H9 (cell line): Measurements from ENCODE around the gene TBCC. TPM values are rescaled to one million over a fixed set of nuclear protein-coding genes. Genes with fewer than 3 reads are reported as not detected.

Experiments
- DNase-seq: peaks from one replicate; pipeline ENCODE4 v3.0.0-alpha.2; 2017
- H2AFZ ChIP-seq: one replicate; pipeline ENCODE4 v1.6.1; 2013; ENCODE audit warnings: mild to moderate bottlenecking, low read length, control low read depth, moderate library complexity
- H2AK5ac ChIP-seq: 2 replicates; pipeline ENCODE4 v1.6.1; 2013; ENCODE audit warnings: low read length, control low read depth, mixed read lengths; ENCODE audit not compliant: insufficient read length
- H2BK120ac ChIP-seq: one replicate; pipeline ENCODE4 v1.6.1; 2013; ENCODE audit warnings: low read depth, mild to moderate bottlenecking, low read length, control low read depth, inconsistent platforms; ENCODE audit not compliant: poor library complexity, severe bottlenecking
- H2BK12ac ChIP-seq: 2 replicates; pipeline ENCODE4 v1.6.1; 2013; ENCODE audit warnings: low read length, control low read depth, mixed read lengths, low read depth; ENCODE audit not compliant: insufficient read length
- H2BK15ac ChIP-seq: 2 replicates; pipeline ENCODE4 v1.6.1; 2013; ENCODE audit warnings: low read depth, low read length, control low read depth
- H2BK20ac ChIP-seq: one replicate; pipeline ENCODE4 v1.6.1; 2013; ENCODE audit warnings: low read depth, mild to moderate bottlenecking, low read length, control low read depth, inconsistent platforms; ENCODE audit not compliant: poor library complexity, severe bottlenecking
- H2BK5ac ChIP-seq: 2 replicates; pipeline ENCODE4 v1.6.1; 2013; ENCODE audit warnings: low read length, control low read depth, mixed read lengths; ENCODE audit not compliant: insufficient read length
- H3K14ac ChIP-seq: 2 replicates; pipeline ENCODE4 v1.6.1; 2013; ENCODE audit warnings: low read length, control low read depth; ENCODE audit not compliant: insufficient read depth
- H3K18ac ChIP-seq: 2 replicates; pipeline ENCODE4 v1.6.1; 2013; ENCODE audit warnings: low read depth, mild to moderate bottlenecking, mixed read lengths, low read length, control low read depth; ENCODE audit not compliant: insufficient read length
- H3K23ac ChIP-seq: 2 replicates; pipeline ENCODE4 v1.6.1; 2013; ENCODE audit warnings: low read length, control low read depth, mixed read lengths, low read depth; ENCODE audit not compliant: insufficient read length
- H3K23me2 ChIP-seq: 2 replicates; pipeline ENCODE4 v1.6.1; 2013; ENCODE audit warnings: low read depth, mild to moderate bottlenecking, mixed read lengths, low read length, control low read depth; ENCODE audit not compliant: insufficient read length, poor library complexity, severe bottlenecking
- H3K27ac ChIP-seq: 2 replicates; pipeline ENCODE4 v1.5.1; 2013; ENCODE audit warnings: low read length, control low read depth, mixed read lengths, low read depth; ENCODE audit not compliant: insufficient read length
- H3K27me3 ChIP-seq: 2 replicates; pipeline ENCODE4 v1.6.1; 2013; ENCODE audit warnings: low read length, control low read depth, inconsistent platforms; ENCODE audit not compliant: insufficient read depth
- H3K4ac ChIP-seq: 2 replicates; pipeline ENCODE4 v1.6.1; 2013; ENCODE audit warnings: low read depth, mild to moderate bottlenecking, control low read depth, inconsistent platforms, low read length, moderate library complexity
- H3K4me1 ChIP-seq: 2 replicates; pipeline ENCODE4 v1.6.1; 2013; ENCODE audit warnings: low read length, control low read depth, inconsistent platforms; ENCODE audit not compliant: insufficient read depth
- H3K4me2 ChIP-seq: 2 replicates; pipeline ENCODE4 v1.6.1; 2013; ENCODE audit warnings: low read length, control low read depth, mixed read lengths; ENCODE audit not compliant: insufficient read length, insufficient read depth
- H3K56ac ChIP-seq: 2 replicates; pipeline ENCODE4 v1.6.1; 2013; ENCODE audit warnings: low read depth, mild to moderate bottlenecking, mixed read lengths, low read length, control low read depth; ENCODE audit not compliant: insufficient read length
- H3K79me1 ChIP-seq: 2 replicates; pipeline ENCODE4 v1.6.1; 2013; ENCODE audit warnings: low read depth, mild to moderate bottlenecking, moderate library complexity, low read length, control low read depth, inconsistent platforms; ENCODE audit not compliant: insufficient read depth, poor library complexity, severe bottlenecking
- H3K79me2 ChIP-seq: 2 replicates; pipeline ENCODE4 v1.6.1; 2013; ENCODE audit warnings: low read length, control low read depth, inconsistent platforms; ENCODE audit not compliant: insufficient read depth
- H3K9ac ChIP-seq: 2 replicates; pipeline ENCODE4 v1.6.1; 2013; ENCODE audit warnings: low read length, control low read depth, mixed read lengths; ENCODE audit not compliant: insufficient read length; ENCODE audit errors: extremely low read depth
- H3K9me3 ChIP-seq: one replicate; pipeline ENCODE4 v1.6.1; 2013; ENCODE audit warnings: low read depth, low read length, inconsistent platforms; ENCODE audit not compliant: control insufficient read depth
- H3T11ph ChIP-seq: one replicate; pipeline ENCODE4 v1.6.1; 2013; ENCODE audit warnings: mild to moderate bottlenecking, low read length, control low read depth, inconsistent platforms
- H4K20me1 ChIP-seq: one replicate; pipeline ENCODE4 v1.6.1; 2013; ENCODE audit not compliant: control insufficient read depth, insufficient read length, insufficient read depth
- H4K5ac ChIP-seq: 2 replicates; pipeline ENCODE4 v1.6.1; 2013; ENCODE audit warnings: low read depth, mild to moderate bottlenecking, mixed read lengths, low read length, control low read depth; ENCODE audit not compliant: insufficient read length
- H4K8ac ChIP-seq: replicated peaks from 2 replicates; pipeline ENCODE4 v1.6.1; 2013; ENCODE audit warnings: low read length, control low read depth, mixed read lengths, low read depth; ENCODE audit not compliant: insufficient read length
- H4K91ac ChIP-seq: 2 replicates; pipeline ENCODE4 v1.6.1; 2013; ENCODE audit warnings: low read depth, mild to moderate bottlenecking, moderate library complexity, mixed read lengths, low read length, control low read depth; ENCODE audit not compliant: insufficient read length
- H3K27ac Mint-ChIP-seq, 3 experiments: 2 replicates in 2 of 3; 3 replicates in 1 of 3; pipeline ENCODE4 v1.8.0; 2020 to 2021; ENCODE audit warnings: mixed read lengths in 3 of 3, mild to moderate bottlenecking in 1 of 3, moderate library complexity in 1 of 3
- H3K27me3 Mint-ChIP-seq: 2 replicates; pipeline ENCODE4 v1.8.0; 2021; ENCODE audit warnings: low read depth, mild to moderate bottlenecking, moderate library complexity, mixed read lengths
- H3K36me3 Mint-ChIP-seq, 3 experiments: 2 replicates in 2 of 3; 3 replicates in 1 of 3; pipeline ENCODE4 v1.8.0; 2020 to 2021; ENCODE audit warnings: low read depth in 3 of 3, mixed read lengths in 3 of 3; ENCODE audit not compliant: insufficient read depth in 1 of 3
- H3K4me1 Mint-ChIP-seq, 2 experiments: 2 replicates each; pipeline ENCODE4 v1.8.0; 2020; ENCODE audit warnings: mixed read lengths in 2 of 2
- H3K4me3 Mint-ChIP-seq, 2 experiments: 2 replicates in 1 of 2; 3 replicates in 1 of 2; pipeline ENCODE4 v1.8.0; 2020 to 2021; ENCODE audit warnings: mild to moderate bottlenecking in 2 of 2, mixed read lengths in 2 of 2, moderate library complexity in 1 of 2
- H3K9me3 Mint-ChIP-seq, 2 experiments: 2 replicates in 1 of 2; 3 replicates in 1 of 2; pipeline ENCODE4 v1.8.0; 2020; ENCODE audit warnings: mild to moderate bottlenecking in 2 of 2, mixed read lengths in 2 of 2, moderate library complexity in 1 of 2
- WGBS: extraction: QIAGEN DNeasy Blood & Tissue Kit; methylation state at CpG from one replicate; pipeline ENCODE4 v1.1.7; 2013; ENCODE audit warnings: missing lambda C conversion rate, low lambda C conversion rate, mixed read lengths; ENCODE audit not compliant: insufficient read length; ENCODE audit errors: extremely low coverage; 5-methylcytosine and 5-hydroxymethylcytosine counted together
- total RNA-seq: library from RNA; stranded (reverse); gene quantifications from 2 replicates; pipeline ENCODE4 v1.2.1, GENCODE V29; 2021
- TF ChIP-seq, protein P1 (sequence below): fragments of 200-600 bp; sonication (generic); conservative IDR thresholded peaks from 3 replicates; pipeline ENCODE4 v1.8.0; 2021; ENCODE audit warnings: antibody characterized with exemption, mild to moderate bottlenecking

TBCC gene
- total RNA-seq, 1 experiment from 2014 or later: 25.6 TPM

DNA sequence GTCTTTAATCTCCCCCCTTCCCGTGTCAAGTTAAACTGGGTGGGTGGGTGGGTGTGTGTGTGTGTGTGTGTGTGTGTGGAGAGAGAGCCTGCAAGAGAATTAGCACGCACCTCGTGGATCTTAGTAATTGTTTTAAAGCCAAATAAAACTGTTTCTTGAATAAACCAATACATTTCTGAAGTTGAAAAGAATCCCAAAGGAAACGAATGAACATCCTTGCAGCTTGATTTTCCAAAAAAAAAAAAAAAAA is 35.6 kb upstream of the TBCC start:
- no peaks in the 10 kb centered on the region for H3K9me3 Mint-ChIP-seq
- Histone ChIP-seq H3K27me3 (no peaks in the 10 kb centered on the region), H3K4me1 (no peaks in the 10 kb centered on the region), H3K9ac (no peak overlapping the region), H3K23me2 (no peaks in the 10 kb centered on the region), H3K27ac (no peak overlapping the region), H3K4me2 (no peak overlapping the region), H3K79me2 (peaks cover 4% of the 10 kb centered on the region; the same call in 1 of the 2 replicates), H2BK12ac (no peak overlapping the region), H2BK5ac (no peak overlapping the region), H3K9me3 (no peaks in the 10 kb centered on the region), H2BK20ac (no peak overlapping the region), H3K14ac (no peak overlapping the region), H3K18ac (no peak overlapping the region), H2AFZ (no peak overlapping the region), H4K8ac (no peak overlapping the region), H2AK5ac (no peak overlapping the region), H4K20me1 (no peaks in the 10 kb centered on the region), H3K56ac (no peak overlapping the region), H2BK120ac (no peak overlapping the region), H4K91ac (no peak overlapping the region), H2BK15ac (no peak overlapping the region), H3K79me1 (no peaks in the 10 kb centered on the region), H3T11ph (no peak overlapping the region), H3K4ac (no peak overlapping the region), H4K5ac (no peak overlapping the region), H3K23ac (no peak overlapping the region)
- WGBS: no CpG with 5 or more reads among the region's 4 CpGs
- H3K27ac Mint-ChIP-seq: peak overlapping the region; percentile 69 to 94 (median 92); a peak in 5 of 7 replicates
- H3K4me1 Mint-ChIP-seq: peaks cover 16 to 19% of the 10 kb centered on the region in 2 experiments
- peak overlapping the region; percentile 78 to 93 for H3K4me3 Mint-ChIP-seq
- TF ChIP-seq, protein P1, sequence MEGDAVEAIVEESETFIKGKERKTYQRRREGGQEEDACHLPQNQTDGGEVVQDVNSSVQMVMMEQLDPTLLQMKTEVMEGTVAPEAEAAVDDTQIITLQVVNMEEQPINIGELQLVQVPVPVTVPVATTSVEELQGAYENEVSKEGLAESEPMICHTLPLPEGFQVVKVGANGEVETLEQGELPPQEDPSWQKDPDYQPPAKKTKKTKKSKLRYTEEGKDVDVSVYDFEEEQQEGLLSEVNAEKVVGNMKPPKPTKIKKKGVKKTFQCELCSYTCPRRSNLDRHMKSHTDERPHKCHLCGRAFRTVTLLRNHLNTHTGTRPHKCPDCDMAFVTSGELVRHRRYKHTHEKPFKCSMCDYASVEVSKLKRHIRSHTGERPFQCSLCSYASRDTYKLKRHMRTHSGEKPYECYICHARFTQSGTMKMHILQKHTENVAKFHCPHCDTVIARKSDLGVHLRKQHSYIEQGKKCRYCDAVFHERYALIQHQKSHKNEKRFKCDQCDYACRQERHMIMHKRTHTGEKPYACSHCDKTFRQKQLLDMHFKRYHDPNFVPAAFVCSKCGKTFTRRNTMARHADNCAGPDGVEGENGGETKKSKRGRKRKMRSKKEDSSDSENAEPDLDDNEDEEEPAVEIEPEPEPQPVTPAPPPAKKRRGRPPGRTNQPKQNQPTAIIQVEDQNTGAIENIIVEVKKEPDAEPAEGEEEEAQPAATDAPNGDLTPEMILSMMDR: no peak
- H3K27me3 Mint-ChIP-seq: peaks cover 1% of the 10 kb centered on the region; the same call in 1 of the 2 replicates
- no peak for DNase-seq
- H3K36me3 Mint-ChIP-seq: peaks cover 1 to 13% (median 5%) of the 10 kb centered on the region in 3 experiments; a peak in 6 of 7 replicates
